Osteoblast (primary cell): ENCODE measurements around the gene SYT17. TPM values are rescaled to one million over a fixed set of nuclear protein-coding genes. Genes with fewer than 3 reads are reported as not detected.
A peak's percentile ranks its signal among the peaks of the same experiment; 100 is the strongest.

ENCODE experiments used
- DNase-seq: peaks from one replicate; pipeline ENCODE4 v3.0.0; 2011; ENCODE audit warnings: low spot score, mixed read lengths; ENCODE audit not compliant: insufficient read length; ENCODE audit errors: missing footprints
- H2AFZ ChIP-seq: 2 replicates; pipeline ENCODE4 v1.6.0; 2011; ENCODE audit warnings: mild to moderate bottlenecking, low read length
- H3K27ac ChIP-seq: 2 replicates; pipeline ENCODE4 v1.5.1; 2011; ENCODE audit warnings: mild to moderate bottlenecking, low read depth, low read length, moderate library complexity
- H3K27me3 ChIP-seq: 2 replicates; pipeline ENCODE4 v1.6.0; 2012; ENCODE audit warnings: mild to moderate bottlenecking, control low read depth, inconsistent platforms, low read length, moderate library complexity; ENCODE audit not compliant: insufficient read depth
- H3K36me3 ChIP-seq: 2 replicates; pipeline ENCODE4 v1.5.1; 2011; ENCODE audit warnings: mild to moderate bottlenecking, low read length, control low read depth, moderate library complexity; ENCODE audit not compliant: insufficient read depth
- H3K4me1 ChIP-seq: 2 replicates; pipeline ENCODE4 v1.5.1; 2011; ENCODE audit warnings: mild to moderate bottlenecking, low read length, control low read depth, moderate library complexity; ENCODE audit not compliant: insufficient read depth
- H3K4me2 ChIP-seq: 2 replicates; pipeline ENCODE4 v1.6.0; 2011; ENCODE audit warnings: mild to moderate bottlenecking, low read length; ENCODE audit not compliant: insufficient read depth
- H3K4me3 ChIP-seq: fragments of 200-600 bp; sonication (generic); 3 replicates; pipeline ENCODE4 v1.5.1; 2012; ENCODE audit warnings: mild to moderate bottlenecking, low read length, inconsistent platforms; ENCODE audit not compliant: insufficient read depth
- H3K79me2 ChIP-seq: 2 replicates; pipeline ENCODE4 v1.6.0; 2012; ENCODE audit warnings: mild to moderate bottlenecking, low read length, control low read depth, inconsistent platforms; ENCODE audit not compliant: insufficient read depth
- H3K9me3 ChIP-seq: 2 replicates; pipeline ENCODE4 v1.5.1; 2011; ENCODE audit warnings: low read depth, low read length, control low read depth
- H4K20me1 ChIP-seq: 2 replicates; pipeline ENCODE4 v1.6.0; 2012; ENCODE audit warnings: mild to moderate bottlenecking, low read length, control low read depth; ENCODE audit not compliant: insufficient read depth
- total RNA-seq: library from RNA; depleted of rRNA; stranded (reverse); fragments of >200 nt; gene quantifications from 2 replicates; pipeline ENCODE4 v1.2.3, GENCODE V29; 2012
- TF ChIP-seq, protein P1 (sequence below): IDR thresholded peaks from 2 replicates; pipeline ENCODE4 v1.5.1; 2011; ENCODE audit warnings: mild to moderate bottlenecking, low read depth, low read length, moderate library complexity; ENCODE audit errors: extremely low read depth

SYT17 gene
- total RNA-seq, 1 donor, result under 0.01 TPM

DNA sequence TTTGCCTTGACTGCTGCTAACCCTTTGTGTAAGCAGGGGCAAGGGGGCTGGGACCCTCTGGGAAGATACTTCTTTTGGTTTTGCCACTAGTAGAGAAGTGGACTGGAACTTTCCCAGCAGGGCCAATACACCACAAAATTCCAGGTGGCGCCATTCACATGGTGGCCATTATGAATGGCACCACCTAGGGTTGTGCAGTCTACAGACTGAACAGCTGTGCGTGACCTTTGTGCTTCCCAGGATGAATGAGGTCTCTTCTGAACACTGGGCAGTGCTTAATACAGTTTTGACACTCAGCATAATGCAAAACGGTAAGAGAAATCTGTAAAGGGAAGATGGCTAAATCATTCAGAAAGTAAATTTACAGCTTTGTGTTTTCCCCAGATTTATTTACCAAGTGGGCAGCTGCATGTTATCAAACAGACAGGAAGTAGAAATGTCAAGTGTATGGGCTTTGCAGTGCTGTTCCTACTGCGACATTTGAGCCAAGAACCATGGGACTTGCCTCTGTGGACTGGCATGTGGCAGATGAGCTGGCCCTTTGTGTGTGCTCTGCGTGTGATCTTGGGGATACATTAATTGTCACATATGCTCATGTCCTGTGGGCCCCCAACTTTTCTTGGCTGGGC, 9.2 kb downstream of the SYT17 start:
- peaks cover 7% of the 10 kb centered on the region for H3K27me3 ChIP-seq
- no peak overlapping the region for H2AFZ ChIP-seq
- H4K20me1 ChIP-seq, result no peaks in the 10 kb centered on the region
- no peaks in the 10 kb centered on the region for H3K9me3 ChIP-seq
- H3K4me3 ChIP-seq, result no peak overlapping the region
- H3K4me1 ChIP-seq, result no peaks in the 10 kb centered on the region
- no peak for DNase-seq
- H3K4me2 ChIP-seq, result no peak overlapping the region
- no peaks in the 10 kb centered on the region for H3K36me3 ChIP-seq
- H3K79me2 ChIP-seq, result no peaks in the 10 kb centered on the region
- TF ChIP-seq, protein P1, sequence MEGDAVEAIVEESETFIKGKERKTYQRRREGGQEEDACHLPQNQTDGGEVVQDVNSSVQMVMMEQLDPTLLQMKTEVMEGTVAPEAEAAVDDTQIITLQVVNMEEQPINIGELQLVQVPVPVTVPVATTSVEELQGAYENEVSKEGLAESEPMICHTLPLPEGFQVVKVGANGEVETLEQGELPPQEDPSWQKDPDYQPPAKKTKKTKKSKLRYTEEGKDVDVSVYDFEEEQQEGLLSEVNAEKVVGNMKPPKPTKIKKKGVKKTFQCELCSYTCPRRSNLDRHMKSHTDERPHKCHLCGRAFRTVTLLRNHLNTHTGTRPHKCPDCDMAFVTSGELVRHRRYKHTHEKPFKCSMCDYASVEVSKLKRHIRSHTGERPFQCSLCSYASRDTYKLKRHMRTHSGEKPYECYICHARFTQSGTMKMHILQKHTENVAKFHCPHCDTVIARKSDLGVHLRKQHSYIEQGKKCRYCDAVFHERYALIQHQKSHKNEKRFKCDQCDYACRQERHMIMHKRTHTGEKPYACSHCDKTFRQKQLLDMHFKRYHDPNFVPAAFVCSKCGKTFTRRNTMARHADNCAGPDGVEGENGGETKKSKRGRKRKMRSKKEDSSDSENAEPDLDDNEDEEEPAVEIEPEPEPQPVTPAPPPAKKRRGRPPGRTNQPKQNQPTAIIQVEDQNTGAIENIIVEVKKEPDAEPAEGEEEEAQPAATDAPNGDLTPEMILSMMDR, result no peak
- H3K27ac ChIP-seq, result no peak overlapping the region

DNA sequence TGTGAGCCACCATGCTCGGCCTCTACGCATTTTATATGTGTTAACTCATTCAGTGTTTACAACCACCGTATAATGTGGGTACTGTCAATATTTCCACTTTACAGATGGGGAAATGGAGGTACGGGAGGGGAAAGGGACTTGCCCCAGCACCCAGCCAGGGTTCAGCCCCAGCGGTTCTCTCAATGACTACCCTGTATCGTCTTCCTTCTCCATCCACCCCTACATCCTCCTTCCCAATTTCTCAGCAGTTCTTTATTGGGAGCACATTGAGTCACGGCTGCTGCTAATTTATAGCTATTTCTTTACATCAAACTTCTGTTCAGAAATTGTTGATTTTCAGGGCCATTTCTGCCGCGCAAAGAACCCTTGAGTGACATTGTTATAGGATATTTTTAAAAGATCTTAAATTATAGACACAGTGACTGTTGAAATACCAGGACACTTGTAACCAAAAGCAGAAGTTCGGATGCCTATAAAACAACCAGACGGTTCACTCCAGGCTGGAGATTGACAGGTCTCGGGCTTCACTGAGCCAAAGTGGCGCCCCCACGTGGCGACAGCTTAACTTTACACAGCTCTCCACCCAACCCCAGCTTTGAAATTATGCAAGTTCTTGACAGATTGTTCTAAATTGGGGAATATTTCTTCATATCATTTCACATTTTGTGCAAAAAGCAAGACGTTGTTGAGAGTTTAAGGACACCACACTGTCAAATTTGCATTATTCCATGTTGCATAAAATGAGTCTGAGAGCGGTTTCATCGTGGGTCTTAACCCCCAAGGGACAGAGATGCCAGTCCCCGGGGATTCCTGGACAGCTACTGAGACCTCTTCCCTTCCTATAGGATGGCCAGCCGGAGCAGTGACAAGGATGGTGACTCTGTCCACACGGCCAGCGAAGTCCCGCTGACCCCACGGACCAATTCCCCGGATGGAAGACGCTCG, 11.8 kb downstream of the SYT17 start:
- Histone ChIP-seq H3K4me2 (no peak overlapping the region), H3K4me3 (no peak overlapping the region), H3K4me1 (peaks cover 8% of the 10 kb centered on the region), H3K27me3 (peaks cover 5% of the 10 kb centered on the region), H3K27ac (no peak overlapping the region), H3K9me3 (no peaks in the 10 kb centered on the region), H3K79me2 (no peaks in the 10 kb centered on the region), H3K36me3 (no peaks in the 10 kb centered on the region), H4K20me1 (no peaks in the 10 kb centered on the region), H2AFZ (no peak overlapping the region)
- TF ChIP-seq, protein P1, result peak; percentile 87
- DNase-seq, result peak; percentile 91

DNA sequence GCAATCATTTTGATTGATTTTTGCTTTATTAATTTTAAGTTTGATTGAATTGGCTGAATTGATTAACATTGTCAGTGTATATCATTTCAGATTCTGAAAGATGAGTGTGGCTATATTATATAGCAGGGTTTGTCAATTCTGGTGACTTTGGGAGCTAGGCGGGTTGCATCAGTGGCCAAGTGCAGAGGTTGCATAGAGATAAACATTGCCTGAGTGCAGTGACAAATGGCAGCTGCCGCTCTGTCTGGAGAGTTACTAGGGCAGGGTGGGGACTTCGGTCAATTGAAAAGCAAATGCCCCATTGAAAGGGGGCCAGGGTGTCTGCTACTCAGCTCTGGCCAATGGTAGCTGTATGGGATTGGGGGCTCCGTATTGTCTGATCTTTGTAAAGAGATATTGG, 12.7 kb downstream of the SYT17 start:
- Histone ChIP-seq H3K4me1 (peaks cover 9% of the 10 kb centered on the region), H3K36me3 (no peaks in the 10 kb centered on the region), H3K27me3 (peaks cover 5% of the 10 kb centered on the region), H3K4me2 (no peak overlapping the region), H2AFZ (no peak overlapping the region), H3K4me3 (no peak overlapping the region), H3K79me2 (no peaks in the 10 kb centered on the region), H3K9me3 (no peaks in the 10 kb centered on the region), H4K20me1 (no peaks in the 10 kb centered on the region), H3K27ac (no peak overlapping the region)
- DNase-seq, result no peak
- TF ChIP-seq, protein P1, result no peak

DNA sequence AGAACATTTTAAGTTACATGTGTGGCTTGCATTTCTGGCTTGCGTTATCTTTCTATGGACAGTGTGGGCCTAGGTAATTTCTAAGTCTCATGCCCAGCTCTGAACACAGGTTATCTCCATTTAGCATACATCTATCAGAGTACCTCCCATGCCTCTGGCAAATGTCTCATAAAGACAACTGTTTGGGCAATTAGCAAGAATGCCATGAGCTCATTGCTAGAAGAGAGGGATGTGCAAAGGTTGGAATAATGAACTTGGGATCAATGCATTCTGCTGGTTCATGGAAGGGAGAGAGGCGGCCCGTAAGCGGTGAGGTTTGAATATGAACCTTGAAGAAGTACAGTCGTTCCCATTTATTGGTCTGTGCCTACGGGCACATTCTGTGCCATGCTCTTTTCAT, 14.4 kb downstream of the SYT17 start:
- Histone ChIP-seq H3K27ac (no peak overlapping the region), H3K36me3 (no peaks in the 10 kb centered on the region), H3K79me2 (no peaks in the 10 kb centered on the region), H3K27me3 (no peaks in the 10 kb centered on the region), H3K4me3 (no peak overlapping the region), H3K4me1 (peaks cover 9% of the 10 kb centered on the region), H3K4me2 (no peak overlapping the region), H4K20me1 (no peaks in the 10 kb centered on the region), H3K9me3 (no peaks in the 10 kb centered on the region), H2AFZ (no peak overlapping the region)
- DNase-seq, result no peak
- TF ChIP-seq, protein P1, result no peak
